GM12891 (cell line): ENCODE results near the gene ATOSB.

Experiments used
- POLR2A ChIP-seq: IDR thresholded peaks from 2 replicates; pipeline ENCODE4 v1.6.1; 2011; ENCODE audit warnings: low read depth, low read length, control low read depth
- POLR2AphosphoS5 ChIP-seq: IDR thresholded peaks from 2 replicates; pipeline ENCODE4 v1.6.1; 2011; ENCODE audit warnings: low read depth, low read length, control low read depth
- SPI1 ChIP-seq: IDR thresholded peaks from 2 replicates; pipeline ENCODE4 v1.6.1; 2011; ENCODE audit warnings: low read depth, low read length, control low read depth
- TAF1 ChIP-seq: IDR thresholded peaks from 2 replicates; pipeline ENCODE4 v1.6.1; 2011; ENCODE audit warnings: low read depth, low read length, control low read depth

DNA sequence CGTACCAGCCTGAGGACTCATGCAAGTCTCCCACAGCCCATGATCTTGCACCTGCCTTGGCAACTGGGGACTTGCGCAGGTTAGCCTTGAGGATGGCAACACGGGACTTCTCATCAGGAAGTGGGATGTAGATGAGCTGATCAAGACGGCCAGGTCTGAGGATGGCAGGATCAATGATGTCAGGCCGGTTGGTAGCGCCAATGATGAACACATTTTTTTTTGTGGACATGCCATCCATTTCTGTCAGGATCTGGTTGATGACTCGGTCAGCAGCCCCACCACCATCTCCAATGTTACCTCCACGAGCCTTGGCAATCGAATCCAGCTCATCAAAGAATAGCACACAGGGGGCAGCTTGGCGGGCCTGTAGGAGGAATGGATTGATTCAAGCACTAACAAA, 56.2 kb downstream of the ATOSB start:
- TF ChIP-seq POLR2AphosphoS5 (no peak), POLR2A (no peak), SPI1 (no peak), TAF1 (no peak)
